ENCODE results near the gene LINGO4. TPM values are rescaled to one million over a fixed set of nuclear protein-coding genes. Genes with fewer than 3 reads are reported as not detected.

Gene LINGO4
- total and polyA plus RNA-seq, 8 donors = 0.06 to 0.63 (median 0.12) TPM; not detected in 2

GRCh38 chr1:151834239-151834638, 29.0 kb upstream of the LINGO4 start:
- Histone ChIP-seq H3K9me3 (no peaks in the 10 kb centered on the region), H3K27me3 (peaks cover 16 to 26% of the 10 kb centered on the region in 2 donors), H3K36me3 (no peaks in the 10 kb centered on the region), H3K27ac (no peak overlapping the region), H3K4me3 (no peak overlapping the region), H3K4me1 (peaks cover 8 to 66% of the 10 kb centered on the region in 2 donors)
- DNase-seq (no peak), ATAC-seq (no peak)
- intact Hi-C loops (cut with DNase I) = no loop called here
- TF ChIP-seq CTCF (IDR thresholded peaks at IDR 0.05) = no peak

- H3K27ac ChIP-seq = no peak overlapping the region
- no peak overlapping the region for H3K4me3 ChIP-seq
- DNase-seq (no peak), ATAC-seq (no peak)
- intact Hi-C loops (cut with DNase I) = no loop called here
- no peak for TF ChIP-seq CTCF (IDR thresholded peaks at IDR 0.05)
- H3K27me3 ChIP-seq = peaks cover 12 to 17% of the 10 kb centered on the region in 2 donors
- H3K4me1 ChIP-seq = peaks cover 3 to 66% of the 10 kb centered on the region in 2 donors
- H3K9me3 ChIP-seq = no peaks in the 10 kb centered on the region
- H3K36me3 ChIP-seq = no peaks in the 10 kb centered on the region
These were observed 28.1 kb upstream of the LINGO4 start for GRCh38 chr1:151833172-151833900.

GRCh38 chr1:151832318-151832980, 27.2 kb upstream of the LINGO4 start:
- DNase-seq = peak; percentile 53 to 92 (median 88)

GRCh38 chr1:151831605-151832004, 26.4 kb upstream of the LINGO4 start, which contains the start of gene RORC:
Gene RORC, minus strand, starts transcription at chr1:151831802. Its CDS starts 38 bp downstream, at chr1:151831764.
- Histone ChIP-seq H3K9me3 (no peaks in the 10 kb centered on the region), H3K36me3 (no peaks in the 10 kb centered on the region), H3K4me3 (peak within 1 kb of the TSS in 1 of 2 donors; percentile 38), H3K27me3 (no peaks in the 10 kb centered on the region), H3K4me1 (peaks cover 3 to 59% of the 10 kb centered on the region in 2 donors), H3K27ac (peak within 1 kb of the TSS; percentile 18 to 51)
- intact Hi-C loops (cut with DNase I) = no loop called here
- DNase-seq (peak in 3 of 4 donors; percentile 45 to 87 (median 72)), ATAC-seq (peak; percentile 84)
- TF ChIP-seq CTCF (IDR thresholded peaks at IDR 0.05) = no peak

More at GRCh38 chr1:151832318-151832980, 27.2 kb upstream of the LINGO4 start:
- Histone ChIP-seq H3K27me3 (peaks cover 4 to 8% of the 10 kb centered on the region in 2 donors), H3K4me3 (no peak overlapping the region), H3K36me3 (no peaks in the 10 kb centered on the region), H3K4me1 (peaks cover 3 to 63% of the 10 kb centered on the region in 2 donors), H3K9me3 (no peaks in the 10 kb centered on the region), H3K27ac (peak overlapping the region in 1 of 2 donors; percentile 51)
- peak; percentile 64 for ATAC-seq
- intact Hi-C loops (cut with DNase I) = no loop called here
- no peak for TF ChIP-seq CTCF (IDR thresholded peaks at IDR 0.05)

- Histone ChIP-seq H3K4me3 (peak overlapping the region in 1 of 2 donors; percentile 38), H3K9me3 (no peaks in the 10 kb centered on the region), H3K36me3 (no peaks in the 10 kb centered on the region), H3K4me1 (peaks cover 3 to 59% of the 10 kb centered on the region in 2 donors), H3K27me3 (no peaks in the 10 kb centered on the region), H3K27ac (peak overlapping the region; percentile 18 to 51)
- DNase-seq = no peak
- no peak for TF ChIP-seq CTCF (IDR thresholded peaks at IDR 0.05)
- ATAC-seq = no peak
- intact Hi-C loops (cut with DNase I) = no loop called here
These were observed 26.0 kb upstream of the LINGO4 start for GRCh38 chr1:151831256-151831591.
